ENCODE data around the gene CROCC.

The CROCC gene

GRCh38 chr1:16975838-16976237 is 54.1 kb downstream of the CROCC start:
- no peak for TF ChIP-seq CTCF (IDR thresholded peaks at IDR 0.05; ENCODE audit: control extremely low read depth, extremely low read depth, low read depth, missing control alignments)
- POLR2A ChIA-PET: interaction anchor here (0.5 kb wide), 1 partner anchor 293 kb away, joined by 3 read pairs; no protein-coding TSS in a partner anchor
- DNase-seq (ENCODE audit: extremely low spot score): no peak
- CTCF ChIA-PET: interaction anchor here (1.6 kb wide), 1 partner anchor 15 kb away, joined by 4 read pairs; no protein-coding TSS in a partner anchor

GRCh38 chr1:16976966-16977365 is 55.2 kb downstream of the CROCC start:
- no peak for TF ChIP-seq CTCF (IDR thresholded peaks at IDR 0.05; ENCODE audit: control extremely low read depth, extremely low read depth, low read depth, missing control alignments)

GRCh38 chr1:16977377-16977776 is 55.6 kb downstream of the CROCC start:
- TF ChIP-seq CTCF (IDR thresholded peaks at IDR 0.05; ENCODE audit: control extremely low read depth, extremely low read depth, low read depth, missing control alignments): no peak
- ChIA-PET CTCF (interaction anchor here (1.2 to 1.6 kb wide), 3 partner anchors 17 to 98 kb away, joined by 3 to 6 read pairs (median 3); no protein-coding TSS in a partner anchor), POLR2A (no interaction called here)
- no peak for DNase-seq (ENCODE audit: extremely low spot score)

More at GRCh38 chr1:16976966-16977365, 55.2 kb downstream of the CROCC start:
- ChIA-PET CTCF (interaction anchor here (1.6 kb wide), 2 partner anchors 16 to 98 kb away, joined by 3 to 4 read pairs; no protein-coding TSS in a partner anchor), POLR2A (no interaction called here)
- no peak for DNase-seq (ENCODE audit: extremely low spot score)

- DNase-seq (ENCODE audit: extremely low spot score): no peak
- CTCF ChIA-PET: interaction anchor here (1.2 to 1.6 kb wide), 3 partner anchors 18 to 97 kb away, joined by 3 to 6 read pairs (median 3); no protein-coding TSS in a partner anchor
- TF ChIP-seq CTCF (IDR thresholded peaks at IDR 0.05; ENCODE audit: control extremely low read depth, extremely low read depth, low read depth, missing control alignments): no peak
- POLR2A ChIA-PET: no interaction called here
These were observed 56.4 kb downstream of the CROCC start for GRCh38 chr1:16978139-16978538.

GRCh38 chr1:16978567-16979474 is 57.1 kb downstream of the CROCC start:
- POLR2A ChIA-PET: no interaction called here
- no peak for TF ChIP-seq CTCF (IDR thresholded peaks at IDR 0.05; ENCODE audit: control extremely low read depth, extremely low read depth, low read depth, missing control alignments)
- no peak for DNase-seq (ENCODE audit: extremely low spot score)
- CTCF ChIA-PET: interaction anchor here (1.2 to 2.7 kb wide), 5 partner anchors 17 to 96 kb away, joined by 3 to 10 read pairs (median 5); no protein-coding TSS in a partner anchor

- DNase-seq (ENCODE audit: extremely low spot score): no peak
- POLR2A ChIA-PET: no interaction called here
- no peak for TF ChIP-seq CTCF (IDR thresholded peaks at IDR 0.05; ENCODE audit: control extremely low read depth, extremely low read depth, low read depth, missing control alignments)
- CTCF ChIA-PET: interaction anchor here (1.4 to 2.7 kb wide), 2 partner anchors 18 to 28 kb away, joined by 5 to 10 read pairs; no protein-coding TSS in a partner anchor
These were observed 58.0 kb downstream of the CROCC start for GRCh38 chr1:16979475-16980327.

Measured in GM10248 (cell line).